ENCODE measurements around the gene TWIST1. TPM values are rescaled to one million over a fixed set of nuclear protein-coding genes. Genes with fewer than 3 reads are reported as not detected.

Gene TWIST1
- total RNA-seq, 1 experiment from 2014 or later = 16.1 TPM

- H3K36me3 Mint-ChIP-seq (ENCODE audit: insufficient read depth, unreplicated experiment) = peaks cover 46% of the 10 kb centered on the region
- peaks cover 6% of the 10 kb centered on the region for H3K4me1 Mint-ChIP-seq (ENCODE audit: insufficient read depth, unreplicated experiment)
- no TSS peak for BruUV-seq (replicated peaks)
- ChIA-PET POLR2A (interaction anchor here (0.6 to 4.6 kb wide), 7 partner anchors 11 to 1236 kb away, joined by 3 to 49 read pairs (median 5); no protein-coding TSS in a partner anchor), CTCF (interaction anchor here (0.6 to 1.1 kb wide), 4 partner anchors 17 to 755 kb away, joined by 3 to 4 read pairs (median 3); no protein-coding TSS in a partner anchor)
- peak overlapping the region; percentile 97 for H3K4me3 Mint-ChIP-seq (ENCODE audit: unreplicated experiment)
- peaks cover 7% of the 10 kb centered on the region for H3K9me3 Mint-ChIP-seq (ENCODE audit: unreplicated experiment)
- H3K27ac Mint-ChIP-seq (ENCODE audit: low read depth, unreplicated experiment) = no peak overlapping the region
- intact Hi-C loops (cut with micrococcal nuclease) = loop anchor here (10.0 kb wide), 1 partner anchor 358 kb away; no protein-coding TSS in a partner anchor
- no peak for TF ChIP-seq CTCF (IDR thresholded peaks at IDR 0.05; ENCODE audit: unreplicated experiment)
- DNase-seq (ENCODE audit: unreplicated experiment) = no peak
- H3K27me3 Mint-ChIP-seq (ENCODE audit: insufficient read depth, unreplicated experiment) = no peaks in the 10 kb centered on the region
These were observed 4.5 kb downstream of the TWIST1 start for GRCh38 chr7:19113002-19113350.

- Mint-ChIP-seq H3K4me1 (ENCODE audit: insufficient read depth, unreplicated experiment) (peaks cover 6% of the 10 kb centered on the region), H3K9me3 (ENCODE audit: unreplicated experiment) (peaks cover 7% of the 10 kb centered on the region), H3K27ac (ENCODE audit: low read depth, unreplicated experiment) (no peak overlapping the region), H3K27me3 (ENCODE audit: insufficient read depth, unreplicated experiment) (no peaks in the 10 kb centered on the region), H3K36me3 (ENCODE audit: insufficient read depth, unreplicated experiment) (peaks cover 49% of the 10 kb centered on the region), H3K4me3 (ENCODE audit: unreplicated experiment) (no peak overlapping the region)
- no TSS peak for BruUV-seq (replicated peaks)
- CTCF ChIA-PET = interaction anchor here (0.6 to 1.1 kb wide), 3 partner anchors 16 to 755 kb away, joined by 3 to 4 read pairs (median 3); no protein-coding TSS in a partner anchor
- no peak for DNase-seq (ENCODE audit: unreplicated experiment)
- POLR2A ChIA-PET = interaction anchor here (0.7 to 3.2 kb wide), 2 partner anchors 34 to 410 kb away, joined by 3 to 20 read pairs; no protein-coding TSS in a partner anchor
- no peak for TF ChIP-seq CTCF (IDR thresholded peaks at IDR 0.05; ENCODE audit: unreplicated experiment)
- intact Hi-C loops (cut with micrococcal nuclease) = loop anchor here (10.0 kb wide), 1 partner anchor 358 kb away; no protein-coding TSS in a partner anchor
These were observed 5.0 kb downstream of the TWIST1 start for GRCh38 chr7:19112274-19113001.

- Mint-ChIP-seq H3K4me3 (ENCODE audit: unreplicated experiment) (no peak overlapping the region), H3K27ac (ENCODE audit: low read depth, unreplicated experiment) (no peak overlapping the region), H3K4me1 (ENCODE audit: insufficient read depth, unreplicated experiment) (peaks cover 6% of the 10 kb centered on the region), H3K36me3 (ENCODE audit: insufficient read depth, unreplicated experiment) (peaks cover 52% of the 10 kb centered on the region), H3K27me3 (ENCODE audit: insufficient read depth, unreplicated experiment) (no peaks in the 10 kb centered on the region), H3K9me3 (ENCODE audit: unreplicated experiment) (peaks cover 7% of the 10 kb centered on the region)
- DNase-seq (ENCODE audit: unreplicated experiment) = no peak
- no peak for TF ChIP-seq CTCF (IDR thresholded peaks at IDR 0.05; ENCODE audit: unreplicated experiment)
- ChIA-PET CTCF (no interaction called here), POLR2A (no interaction called here)
- intact Hi-C loops (cut with micrococcal nuclease) = loop anchor here (10.0 kb wide), 1 partner anchor 357 kb away; no protein-coding TSS in a partner anchor
- BruUV-seq (replicated peaks) = no TSS peak
These were observed 5.8 kb downstream of the TWIST1 start for GRCh38 chr7:19111474-19112273.

- POLR2A ChIA-PET = interaction anchor here (0.6 kb wide), 1 partner anchor 1598 kb away, joined by 3 read pairs; no protein-coding TSS in a partner anchor
- peaks cover 6% of the 10 kb centered on the region for H3K4me1 Mint-ChIP-seq (ENCODE audit: insufficient read depth, unreplicated experiment)
- H3K36me3 Mint-ChIP-seq (ENCODE audit: insufficient read depth, unreplicated experiment) = peaks cover 52% of the 10 kb centered on the region
- H3K27ac Mint-ChIP-seq (ENCODE audit: low read depth, unreplicated experiment) = no peak overlapping the region
- intact Hi-C loops (cut with micrococcal nuclease) = loop anchor here (10.0 kb wide), 1 partner anchor 356 kb away; no protein-coding TSS in a partner anchor
- no peak for TF ChIP-seq CTCF (IDR thresholded peaks at IDR 0.05; ENCODE audit: unreplicated experiment)
- no peak for DNase-seq (ENCODE audit: unreplicated experiment)
- no peak overlapping the region for H3K4me3 Mint-ChIP-seq (ENCODE audit: unreplicated experiment)
- H3K9me3 Mint-ChIP-seq (ENCODE audit: unreplicated experiment) = peaks cover 7% of the 10 kb centered on the region
- no TSS peak for BruUV-seq (replicated peaks)
- no peaks in the 10 kb centered on the region for H3K27me3 Mint-ChIP-seq (ENCODE audit: insufficient read depth, unreplicated experiment)
- CTCF ChIA-PET = no interaction called here
These were observed 6.7 kb downstream of the TWIST1 start for GRCh38 chr7:19110776-19111175.

All from MCF 10A (cell line).